GM12892 (cell line): Measurements from ENCODE around the gene CARD9. TPM values are rescaled to one million over a fixed set of nuclear protein-coding genes. Genes with fewer than 3 reads are reported as not detected.

ENCODE experiments used
- DNase-seq: peaks from one replicate; pipeline ENCODE4 v3.0.0; 2011; ENCODE audit not compliant: insufficient read length
- FAIRE-seq: peaks from 2 replicates; lab custom pipeline; 2011; peaks lifted over from hg19 to GRCh38; lab: Jason Lieb, UNC
- POLR2A ChIP-seq: IDR thresholded peaks from 2 replicates; pipeline ENCODE4 v1.6.1; 2011; ENCODE audit warnings: low read depth, low read length, control low read depth
- POLR2AphosphoS5 ChIP-seq: IDR thresholded peaks from 2 replicates; pipeline ENCODE4 v1.6.1; 2011; ENCODE audit warnings: low read depth, low read length, control low read depth
- TAF1 ChIP-seq: IDR thresholded peaks from 2 replicates; pipeline ENCODE4 v1.6.1; 2011; ENCODE audit warnings: low read depth, mild to moderate bottlenecking, control low read depth, low read length, borderline replicate concordance
- polyA plus RNA-seq: library from polyadenylated mRNA; unstranded; fragments of >200 nt; gene quantifications from one replicate; pipeline ENCODE4 v1.2.1, GENCODE V29; 2012; ENCODE audit warnings: missing spikeins, inconsistent platforms; ENCODE audit not compliant: missing spikeins

CARD9 gene, protein sequence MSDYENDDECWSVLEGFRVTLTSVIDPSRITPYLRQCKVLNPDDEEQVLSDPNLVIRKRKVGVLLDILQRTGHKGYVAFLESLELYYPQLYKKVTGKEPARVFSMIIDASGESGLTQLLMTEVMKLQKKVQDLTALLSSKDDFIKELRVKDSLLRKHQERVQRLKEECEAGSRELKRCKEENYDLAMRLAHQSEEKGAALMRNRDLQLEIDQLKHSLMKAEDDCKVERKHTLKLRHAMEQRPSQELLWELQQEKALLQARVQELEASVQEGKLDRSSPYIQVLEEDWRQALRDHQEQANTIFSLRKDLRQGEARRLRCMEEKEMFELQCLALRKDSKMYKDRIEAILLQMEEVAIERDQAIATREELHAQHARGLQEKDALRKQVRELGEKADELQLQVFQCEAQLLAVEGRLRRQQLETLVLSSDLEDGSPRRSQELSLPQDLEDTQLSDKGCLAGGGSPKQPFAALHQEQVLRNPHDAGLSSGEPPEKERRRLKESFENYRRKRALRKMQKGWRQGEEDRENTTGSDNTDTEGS
- polyA plus RNA-seq: 2.7 TPM

DNA sequence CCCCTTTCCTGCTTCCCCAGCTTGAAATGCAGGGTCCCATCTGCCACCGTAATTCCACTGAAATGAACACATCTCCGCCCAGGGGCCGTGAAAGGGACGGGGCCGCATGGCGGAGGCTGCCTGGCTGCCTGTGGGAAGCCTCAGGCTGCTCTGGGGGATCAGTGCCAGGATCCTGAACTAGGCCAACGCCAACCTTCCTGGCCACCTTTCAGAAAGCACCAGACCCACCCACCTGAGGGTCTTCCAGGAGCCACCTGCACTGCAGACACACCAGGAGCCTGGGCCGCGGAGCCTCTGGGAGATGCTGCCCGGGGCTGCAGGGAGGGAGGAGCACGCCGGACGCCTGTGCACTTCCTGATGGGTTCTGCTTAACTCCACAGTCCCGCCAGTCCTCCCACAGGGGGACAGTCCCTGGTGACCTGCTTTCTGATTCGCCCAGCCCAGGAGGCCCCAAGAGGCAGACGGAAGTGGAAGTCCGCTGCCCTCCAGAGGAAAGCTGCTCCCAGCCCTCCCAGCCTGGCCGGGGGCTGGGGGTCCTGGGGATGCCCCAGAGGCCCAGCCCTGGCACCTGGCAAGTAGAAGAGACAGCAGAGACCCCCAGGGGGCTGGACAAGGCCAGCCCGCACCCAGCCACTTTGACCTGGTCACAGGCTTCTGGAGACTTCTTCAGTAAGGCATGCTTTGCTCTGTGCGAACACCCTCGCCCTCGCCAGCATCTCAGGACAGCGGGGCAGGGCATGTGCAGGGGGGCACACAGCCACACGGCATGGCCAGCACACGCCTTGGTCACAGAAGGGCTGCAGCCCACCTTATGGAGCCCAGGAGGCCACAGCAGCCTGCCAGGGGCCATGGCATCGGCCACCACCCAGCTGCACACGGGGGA is at the start of gene CARD9:
Gene CARD9, minus strand, starts transcription at position 370 of the 883 bp plus-strand sequence. CDS start 1,591 bp downstream, outside the sequence.
- FAIRE-seq (no peak), DNase-seq (no peak)

DNA sequence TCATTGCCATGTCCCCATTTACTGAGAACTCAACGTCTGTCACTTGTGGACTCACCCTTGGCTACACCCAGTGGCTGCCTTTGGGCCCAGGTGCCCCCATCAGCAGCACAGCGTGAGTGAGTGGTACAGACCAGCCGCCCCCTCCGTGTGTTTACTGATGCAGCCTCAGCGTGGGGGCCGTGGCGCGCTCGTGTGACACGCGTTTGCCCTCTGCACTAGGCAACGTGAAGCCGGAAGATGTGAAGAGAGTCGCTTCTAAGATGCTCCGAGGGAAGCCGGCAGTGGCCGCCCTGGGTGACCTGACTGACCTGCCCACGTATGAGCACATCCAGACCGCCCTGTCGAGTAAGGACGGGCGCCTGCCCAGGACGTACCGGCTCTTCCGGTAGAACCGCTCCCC is 49.4 kb upstream of the CARD9 start:
- DNase-seq: no peak
- TF ChIP-seq POLR2A (no peak), TAF1 (no peak), POLR2AphosphoS5 (no peak)
- no peak for FAIRE-seq

More for the DNA sequence above, at the start of gene CARD9:
- TF ChIP-seq POLR2AphosphoS5 (no peak), POLR2A (peak; percentile 19; the same call in 1 of the 2 replicates)

DNA sequence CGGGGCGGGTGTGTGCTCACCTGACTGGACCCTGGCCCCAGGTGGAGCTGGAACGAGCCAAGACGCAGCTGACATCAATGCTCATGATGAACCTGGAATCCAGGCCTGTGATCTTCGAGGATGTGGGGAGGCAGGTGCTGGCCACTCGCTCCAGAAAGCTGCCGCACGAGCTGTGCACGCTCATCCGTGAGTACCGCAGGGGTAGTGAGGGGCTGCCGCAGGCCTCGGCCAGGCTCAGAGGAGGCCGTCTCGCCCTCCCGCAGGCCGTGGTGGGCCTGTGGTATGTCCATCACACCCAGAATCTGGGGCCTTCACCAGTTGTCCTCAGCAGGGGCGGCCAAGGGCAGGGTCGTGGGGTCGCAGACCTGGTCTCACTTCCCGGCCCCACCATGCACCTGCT is 48.3 kb upstream of the CARD9 start:
- peak; percentile 41; the same call in 1 of the 2 replicates for TF ChIP-seq POLR2A
- no peak for TF ChIP-seq TAF1
- DNase-seq (no peak), FAIRE-seq (no peak)

DNA sequence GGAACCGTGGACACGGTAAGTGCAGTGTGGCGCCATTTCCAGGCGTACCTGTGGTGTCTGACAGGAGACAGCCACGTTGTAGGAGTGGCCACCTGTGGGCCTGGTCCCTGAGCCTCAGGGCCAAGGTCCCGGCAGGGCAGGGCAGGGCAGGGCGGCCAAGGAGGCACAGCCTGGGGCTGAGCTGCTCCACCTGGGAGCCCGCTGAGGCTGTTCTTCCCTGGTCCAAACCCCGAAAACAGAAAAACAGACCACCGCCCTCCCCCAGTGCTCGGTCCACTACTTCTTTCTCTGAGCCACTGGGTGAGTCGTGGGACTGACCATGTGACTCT is 45.6 kb upstream of the CARD9 start:
- TF ChIP-seq POLR2A: no peak
- no peak for TF ChIP-seq TAF1
- DNase-seq: no peak
- no peak for FAIRE-seq

DNA sequence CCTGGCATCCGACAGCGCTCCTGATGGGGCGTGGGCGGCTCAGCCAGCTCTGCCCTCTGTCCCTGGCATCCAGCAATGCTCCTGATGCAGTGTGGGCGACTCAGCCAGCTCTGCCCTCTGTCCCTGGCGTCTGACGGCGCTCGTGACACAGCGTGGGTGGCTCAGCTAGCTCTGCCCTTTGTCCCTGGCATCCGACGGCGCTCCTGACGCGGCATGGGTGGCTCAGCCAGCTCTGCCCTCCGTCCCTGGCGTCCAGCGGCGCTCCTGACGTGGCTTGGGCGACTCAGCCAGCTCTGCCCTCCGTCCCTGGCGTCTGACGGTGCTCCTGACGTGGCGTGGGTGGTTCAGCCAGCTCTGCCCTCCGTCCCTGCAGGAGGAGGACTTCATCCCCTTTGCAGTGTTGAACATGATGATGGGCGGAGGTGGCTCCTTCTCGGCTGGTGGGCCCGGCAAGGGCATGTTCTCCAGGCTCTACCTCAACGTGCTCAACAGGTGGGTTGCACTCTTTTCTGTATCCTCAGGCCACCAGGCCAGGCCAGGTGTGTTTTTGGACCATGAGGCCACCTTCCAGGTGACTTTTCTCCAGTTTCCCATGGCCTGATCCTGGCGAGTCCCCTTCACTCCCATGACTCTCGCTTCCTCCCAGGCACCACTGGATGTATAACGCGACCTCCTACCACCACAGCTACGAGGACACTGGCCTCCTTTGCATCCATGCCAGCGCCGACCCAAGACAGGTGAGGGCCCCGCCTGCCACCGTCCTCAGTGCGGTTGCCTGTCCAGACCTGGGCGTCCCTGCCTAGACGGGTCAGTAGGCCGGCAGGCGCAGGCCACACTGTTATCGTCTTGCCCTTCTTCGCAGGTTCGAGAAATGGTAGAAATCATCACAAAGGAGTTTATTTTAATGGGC is 45.0 kb upstream of the CARD9 start:
- DNase-seq (no peak), FAIRE-seq (no peak)

DNA sequence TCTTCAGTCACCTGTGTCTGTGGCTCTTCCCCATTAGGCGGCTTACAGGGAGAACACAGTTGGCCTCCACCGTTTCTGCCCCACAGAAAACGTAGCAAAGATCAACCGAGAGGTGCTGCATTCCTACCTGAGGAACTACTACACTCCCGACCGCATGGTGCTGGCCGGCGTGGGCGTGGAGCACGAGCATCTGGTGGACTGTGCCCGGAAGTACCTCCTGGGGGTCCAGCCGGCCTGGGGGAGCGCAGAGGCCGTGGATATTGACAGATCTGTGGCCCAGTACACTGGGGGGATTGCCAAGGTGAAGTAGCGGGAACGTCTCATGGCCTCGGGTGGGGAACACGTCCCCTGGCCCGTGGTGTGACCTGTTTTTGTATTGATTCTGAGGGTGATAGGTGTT is 43.4 kb upstream of the CARD9 start:
- no peak for FAIRE-seq
- no peak for DNase-seq
- TF ChIP-seq TAF1 (no peak), POLR2AphosphoS5 (no peak), POLR2A (no peak)

More for the DNA sequence above, 45.0 kb upstream of the CARD9 start:
- TF ChIP-seq POLR2AphosphoS5: no peak
- TF ChIP-seq TAF1: no peak
- TF ChIP-seq POLR2A: no peak

DNA sequence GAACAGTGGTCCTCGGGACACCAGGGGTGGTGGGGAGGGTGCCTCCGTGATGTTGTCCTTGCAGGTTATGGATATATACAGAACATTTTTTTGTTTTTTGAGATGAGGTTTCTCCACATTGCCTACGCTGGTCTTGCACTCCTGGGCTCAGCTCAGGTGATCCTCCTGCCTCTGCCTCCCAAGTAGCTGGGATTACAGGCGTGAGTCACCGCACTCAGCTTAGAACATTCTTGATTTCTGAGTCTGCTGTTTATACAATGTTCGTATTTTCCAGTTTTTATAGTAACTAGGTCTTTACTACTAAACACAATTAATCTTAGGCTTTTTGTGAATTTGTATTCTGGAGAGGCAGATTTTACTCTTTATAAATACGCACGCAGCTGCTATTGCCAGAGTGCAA is 43.0 kb upstream of the CARD9 start:
- FAIRE-seq (no peak), DNase-seq (no peak)
- TF ChIP-seq POLR2AphosphoS5 (no peak), TAF1 (no peak), POLR2A (no peak; the same call in 1 of the 2 replicates)

DNA sequence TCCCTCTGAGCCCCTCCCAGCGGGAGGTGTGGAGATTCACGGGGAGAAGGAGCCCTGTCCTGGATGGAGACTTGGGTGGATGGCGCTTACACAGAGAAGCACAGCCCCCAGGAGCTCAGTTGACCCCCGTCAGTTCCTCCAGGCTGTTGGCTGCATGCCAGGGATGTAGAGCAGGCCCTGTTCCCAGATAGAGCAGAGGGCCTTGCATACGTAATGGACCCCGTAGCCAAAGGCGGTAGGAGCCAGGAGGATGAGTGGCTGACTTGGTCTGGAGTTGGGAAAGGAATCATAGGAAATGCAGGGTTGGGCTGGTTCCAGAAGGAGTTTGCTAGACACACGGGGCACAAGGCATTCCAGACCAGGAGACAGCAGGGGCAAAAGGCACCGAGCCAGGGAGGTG is 39.5 kb upstream of the CARD9 start:
- TF ChIP-seq POLR2A (no peak), TAF1 (no peak), POLR2AphosphoS5 (no peak)
- DNase-seq: no peak
- no peak for FAIRE-seq

DNA sequence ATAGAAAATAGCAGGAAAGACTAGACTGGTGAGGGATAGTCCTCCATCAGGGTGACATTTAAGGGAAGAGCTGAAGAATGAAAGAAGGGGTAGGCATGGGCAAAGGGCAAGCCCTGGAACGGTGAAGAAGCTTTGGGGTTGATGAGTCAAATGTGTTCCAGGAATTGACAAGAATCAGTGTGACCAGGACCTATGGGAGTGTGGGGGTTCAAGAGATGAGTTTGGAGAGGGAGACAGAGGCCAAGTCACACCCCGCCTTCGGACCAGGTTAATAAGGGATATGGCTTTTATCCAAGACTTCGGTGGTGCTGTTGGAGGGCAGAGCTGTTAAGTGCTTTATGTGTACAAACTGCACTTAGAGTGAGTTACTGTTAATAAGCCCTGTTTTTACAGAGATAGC is 37.9 kb upstream of the CARD9 start:
- no peak for FAIRE-seq
- no peak for TF ChIP-seq POLR2AphosphoS5
- TF ChIP-seq POLR2A: no peak
- TF ChIP-seq TAF1: no peak
- no peak for DNase-seq

DNA sequence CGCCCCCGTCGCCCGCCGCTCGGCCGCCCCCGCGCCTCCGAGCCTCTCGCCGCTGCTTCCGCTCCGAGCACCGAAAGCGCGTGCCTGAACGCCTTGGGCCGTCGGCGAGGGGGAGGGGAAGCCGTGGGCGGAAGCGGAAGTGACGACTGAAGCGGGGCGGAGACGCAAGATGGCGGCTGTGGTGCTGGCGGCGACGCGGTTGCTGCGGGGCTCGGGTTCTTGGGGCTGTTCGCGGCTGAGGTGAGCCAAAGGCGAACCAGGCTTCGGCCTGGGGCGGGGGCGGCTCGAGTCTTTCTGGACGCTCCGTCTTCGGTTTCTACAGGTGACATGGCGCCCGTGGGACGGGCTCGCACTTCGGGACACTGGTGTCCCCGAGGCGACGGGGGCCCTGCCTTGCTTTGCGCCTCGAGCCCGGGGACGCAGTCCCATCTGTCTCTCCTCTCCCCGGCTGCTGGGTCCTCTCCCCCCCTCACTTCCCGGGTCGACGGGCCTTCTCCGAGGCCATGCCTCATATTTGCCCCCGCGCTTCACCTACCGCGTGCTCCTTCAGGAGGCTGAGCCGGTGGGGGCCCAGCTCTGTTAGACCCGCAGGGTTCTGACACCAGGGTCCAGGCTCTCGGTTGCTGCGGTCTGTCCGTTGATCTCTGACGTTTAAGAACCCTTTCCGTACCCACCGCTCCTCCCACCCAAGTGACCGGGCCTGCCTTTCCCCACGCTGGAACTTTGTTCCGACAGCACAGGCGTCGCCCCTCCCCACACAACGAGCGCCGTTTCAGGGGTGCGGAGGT is 37.2 kb upstream of the CARD9 start, which contains the start of the genes ENTR1 and PMPCA:
Gene ENTR1, minus strand, starts transcription at position 115 of the 788 bp plus-strand sequence. CDS start 217 bp downstream, outside the sequence.
Gene PMPCA, plus strand, starts transcription at position 159 of the 788 bp plus-strand sequence. Its CDS starts 11 bp downstream, at position 170.
- peak; percentile 92 for TF ChIP-seq POLR2AphosphoS5
- peak; percentile 94 for TF ChIP-seq TAF1
- peak; percentile 94 for TF ChIP-seq POLR2A
- FAIRE-seq (peak; percentile 98), DNase-seq (peak; percentile 99)
